Peyer's patch (tissue), 4 donors: ENCODE results near the gene RASGRP2.

Experiments
- CTCF ChIP-seq, 6 experiments: fragments of 450-650 bp in 4 of 6; fragments of 200-600 bp in 2 of 6; sonication (generic) in 1 of 6; IDR thresholded peaks; one replicate each; pipeline ENCODE4 v1.5.1; 2017 to 2019; ENCODE audit warnings: antibody characterized with exemption in 6 of 6, mild to moderate bottlenecking in 3 of 6, moderate library complexity in 1 of 6
- POLR2A ChIP-seq, 2 donors: fragments of 450-650 bp; IDR thresholded peaks; one replicate each; pipeline ENCODE4 v1.5.1; 2017; ENCODE audit warnings: antibody characterized with exemption in 2 of 2, mild to moderate bottlenecking in 2 of 2, moderate library complexity in 2 of 2

DNA sequence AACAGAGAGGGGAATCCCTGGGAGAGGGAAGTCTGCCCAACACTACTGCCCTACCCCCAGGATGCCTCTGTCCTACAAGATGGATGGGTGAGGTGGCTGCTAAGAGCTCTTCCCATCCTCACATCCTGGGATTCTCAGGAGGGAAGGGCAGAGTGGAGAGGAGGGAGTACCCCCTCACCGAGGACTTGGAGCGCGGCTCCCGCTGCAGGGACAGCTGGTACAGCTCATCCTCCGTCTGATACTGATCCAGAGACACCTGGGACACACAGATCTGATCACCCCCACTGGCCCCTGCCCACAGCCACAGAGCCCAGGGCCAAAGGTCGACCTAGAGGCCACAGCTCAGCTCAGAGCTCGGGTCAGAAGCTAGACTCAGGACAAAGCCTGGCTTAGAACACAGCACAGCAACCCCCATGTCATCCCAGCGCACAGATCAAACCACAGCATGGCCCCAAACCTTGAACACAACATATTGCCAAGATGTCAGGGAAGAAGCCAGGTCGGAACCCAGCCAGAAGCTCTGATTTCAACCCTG is 8.2 kb downstream of the RASGRP2 start:
- TF ChIP-seq CTCF (IDR thresholded peaks at IDR 0.05) (no peak), POLR2A (IDR thresholded peaks at IDR 0.05) (no peak)
